ENCODE data around the gene KLHL24. TPM values are rescaled to one million over a fixed set of nuclear protein-coding genes. Genes with fewer than 3 reads are reported as not detected.

Gene KLHL24
- total and polyA plus RNA-seq, 2 of the 4 experiments (the other 2 are of a cell fraction) = 5.7 to 25.6 TPM

GRCh38 chr3:183731611-183732010 is 96.2 kb downstream of the KLHL24 start:
- peaks cover 9% of the 10 kb centered on the region; the same call in 1 of the 2 replicates for H4K20me1 ChIP-seq (ENCODE audit: insufficient read depth, low read length)
- H2AK5ac ChIP-seq (ENCODE audit: low read depth, low read length) = no peak overlapping the region
- H3K18ac ChIP-seq (ENCODE audit: low read depth, low read length) = no peak overlapping the region
- no peak overlapping the region for H4K5ac ChIP-seq (ENCODE audit: low read depth, low read length)
- H4K91ac ChIP-seq (ENCODE audit: insufficient read depth, low read depth, low read length) = no peak overlapping the region
- H3K4me1 ChIP-seq (ENCODE audit: control insufficient read depth, insufficient read depth, low read length) = peaks cover 7% of the 10 kb centered on the region
- H3K9me3 ChIP-seq (ENCODE audit: control insufficient read depth, insufficient read depth, low read length) = no peaks in the 10 kb centered on the region
- no peak overlapping the region for H3K4me3 ChIP-seq (ENCODE audit: insufficient read depth, low read depth, low read length)
- H4K8ac ChIP-seq (ENCODE audit: low read depth in 2 of 2, low read length in 2 of 2) = no peak overlapping the region
- no peak overlapping the region for H3K4me2 ChIP-seq (ENCODE audit: low read depth, low read length)
- H3K56ac ChIP-seq (ENCODE audit: extremely low read depth, insufficient read depth, low read length) = no peak overlapping the region
- H3K4ac ChIP-seq (ENCODE audit: low read depth, low read length) = no peak overlapping the region
- no peak overlapping the region for H3K23ac ChIP-seq (ENCODE audit: low read depth, low read length)
- no peak for ATAC-seq (ENCODE audit: low read depth)
- ChIA-PET CTCF (interaction anchor here (0.6 kb wide), 1 partner anchor 190 kb away, joined by 4 read pairs; no protein-coding TSS in a partner anchor), POLR2A (ENCODE audit: unreplicated experiment) (no interaction called here)
- H2AK9ac ChIP-seq (replicated peaks; ENCODE audit: low read depth, low read length, poor library complexity) = no peak overlapping the region
- DNase-seq = no peak
- in situ Hi-C loops (cut with MboI; ENCODE audit: low sequenced_read_pairs) = no loop called here
- no TSS peak for BruUV-seq (replicated peaks)
- H3K9ac ChIP-seq (ENCODE audit: low read depth, low read length) = no peak overlapping the region
- H3K9me1 ChIP-seq (ENCODE audit: insufficient read depth, low read length) = peaks cover 6% of the 10 kb centered on the region
- no peaks in the 10 kb centered on the region for H3K27me3 ChIP-seq (ENCODE audit: control insufficient read depth, insufficient read depth, low read length)
- no peak overlapping the region for H3K27ac ChIP-seq (ENCODE audit: insufficient read depth, low read length)
- dilution Hi-C loops (cut with HindIII; ENCODE audit: low sequenced_read_pairs, unreplicated experiment) = no loop called here
- no peak overlapping the region for H2BK5ac ChIP-seq (ENCODE audit: low read depth, low read length, poor library complexity, severe bottlenecking)
- intact Hi-C loops (cut with micrococcal nuclease) = no loop called here
- H2AFZ ChIP-seq (replicated peaks; ENCODE audit: low read length, poor library complexity) = no peak overlapping the region
- no peak overlapping the region for H2BK120ac ChIP-seq (ENCODE audit: low read depth, low read length)
- H2BK20ac ChIP-seq (ENCODE audit: low read depth, low read length) = no peak overlapping the region
- no CpG with 5 or more reads among the region's 5 CpGs for WGBS, 2 experiments (ENCODE audit: extremely low coverage in 2 of 2, insufficient read length in 1 of 2)
- no peak for TF ChIP-seq NFE2L2 (IDR thresholded peaks at IDR 0.05; ENCODE audit: low read depth, low read length)
- no peak for TF ChIP-seq POLR2A (IDR thresholded peaks at IDR 0.05; ENCODE audit: low read depth, low read length)
- no peak for TF ChIP-seq RFX5 (IDR thresholded peaks at IDR 0.05; ENCODE audit: low read depth, low read length)
- TF ChIP-seq, protein P1, sequence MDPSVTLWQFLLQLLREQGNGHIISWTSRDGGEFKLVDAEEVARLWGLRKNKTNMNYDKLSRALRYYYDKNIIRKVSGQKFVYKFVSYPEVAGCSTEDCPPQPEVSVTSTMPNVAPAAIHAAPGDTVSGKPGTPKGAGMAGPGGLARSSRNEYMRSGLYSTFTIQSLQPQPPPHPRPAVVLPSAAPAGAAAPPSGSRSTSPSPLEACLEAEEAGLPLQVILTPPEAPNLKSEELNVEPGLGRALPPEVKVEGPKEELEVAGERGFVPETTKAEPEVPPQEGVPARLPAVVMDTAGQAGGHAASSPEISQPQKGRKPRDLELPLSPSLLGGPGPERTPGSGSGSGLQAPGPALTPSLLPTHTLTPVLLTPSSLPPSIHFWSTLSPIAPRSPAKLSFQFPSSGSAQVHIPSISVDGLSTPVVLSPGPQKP (IDR thresholded peaks at IDR 0.05; ENCODE audit: borderline replicate concordance, low read depth, low read length) = no peak
- TF ChIP-seq MAFK (IDR thresholded peaks at IDR 0.05; ENCODE audit: low read depth, low read length) = no peak
- TF ChIP-seq RCOR1 (IDR thresholded peaks at IDR 0.05; ENCODE audit: insufficient replicate concordance, low read length) = no peak
- TF ChIP-seq USF2 (IDR thresholded peaks at IDR 0.05; ENCODE audit: low read depth, low read length) = no peak
- no peak for TF ChIP-seq BHLHE40 (IDR thresholded peaks at IDR 0.05; ENCODE audit: low read depth, low read length)
- no peak overlapping the region for H3K14ac ChIP-seq (replicated peaks; ENCODE audit: low read depth, low read length)
- H3K36me3 ChIP-seq (ENCODE audit: control insufficient read depth, insufficient read depth, low read length) = peaks cover 51% of the 10 kb centered on the region
- H3K79me1 ChIP-seq (ENCODE audit: low read depth in 1 of 2, low read length in 2 of 2) = peaks cover 8 to 35% of the 10 kb centered on the region in 2 experiments
- H2BK15ac ChIP-seq (ENCODE audit: low read depth, low read length) = no peak overlapping the region
